K562 (cell line): Measurements from ENCODE around the gene CEP290. TPM values are rescaled to one million over a fixed set of nuclear protein-coding genes. Genes with fewer than 3 reads are reported as not detected.

Experiments used
- CCNT2 ChIP-seq: IDR thresholded peaks from 2 replicates; pipeline ENCODE4 v1.6.1; 2011; ENCODE audit warnings: borderline replicate concordance, low read depth, mild to moderate bottlenecking, moderate library complexity, mixed read lengths, low read length; ENCODE audit not compliant: insufficient read length; ENCODE audit errors: extremely low read depth
- CHCHD3 ChIP-seq: fragments of 250-450 bp; sonication (Bioruptor Pico); IDR thresholded peaks from 2 replicates; pipeline ENCODE4 v2.1.2; 2022; ENCODE audit warnings: mild to moderate bottlenecking
- KDM4B ChIP-seq, 2 experiments: fragments of 450-650 bp in 1 of 2; sonication (generic) in 1 of 2; IDR thresholded peaks; 2 replicates each; pipeline ENCODE4 v1.6.1; 2016 to 2017; ENCODE audit warnings: borderline replicate concordance in 2 of 2, antibody characterized with exemption in 1 of 2, low read depth in 1 of 2, mild to moderate bottlenecking in 1 of 2
- MBD2 ChIP-seq: sonication (generic); IDR thresholded peaks from 2 replicates; pipeline ENCODE4 v1.6.1; 2016; ENCODE audit warnings: low read depth, borderline replicate concordance
- MCM5 ChIP-seq: fragments of 450-650 bp; IDR thresholded peaks from 2 replicates; pipeline ENCODE4 v1.6.1; 2016; ENCODE audit warnings: low read depth
- NR0B1 ChIP-seq: fragments of 450-650 bp; IDR thresholded peaks from one replicate; pipeline ENCODE4 v1.6.1; 2018; ENCODE audit warnings: mild to moderate bottlenecking, moderate library complexity; ENCODE audit not compliant: partially characterized antibody
- SMAD3 ChIP-seq: fragments of 450-650 bp; formaldehyde crosslinking; conservative IDR thresholded peaks from 2 replicates; pipeline ENCODE4 v1.4.0; 2020; ENCODE audit warnings: mild to moderate bottlenecking
- STAT6 ChIP-seq: sonication (generic); formaldehyde crosslinking; IDR thresholded peaks from 2 replicates; pipeline ENCODE4 v1.8.1; 2023; ENCODE audit warnings: mild to moderate bottlenecking, missing genetic modification reagents
- UBTF ChIP-seq, 2 experiments: IDR thresholded peaks; 2 replicates each; pipeline ENCODE4 v1.6.1; 2012; ENCODE audit warnings: improper control_type of control experiment in 2 of 2, low read depth in 2 of 2, low read length in 2 of 2, borderline replicate concordance in 1 of 2
- ZBTB26 ChIP-seq: fragments of 450-650 bp; formaldehyde crosslinking; IDR thresholded peaks from 2 replicates; pipeline ENCODE4 v1.4.0; 2022; ENCODE audit warnings: missing genetic modification characterization
- ZBTB7A ChIP-seq: IDR thresholded peaks from 2 replicates; pipeline ENCODE4 v1.6.1; 2011; ENCODE audit warnings: low read depth, mild to moderate bottlenecking, low read length, moderate library complexity, borderline replicate concordance; ENCODE audit not compliant: control insufficient read depth
- ZNF12 ChIP-seq: sonication (generic); formaldehyde crosslinking; IDR thresholded peaks from 2 replicates; pipeline ENCODE4 v1.4.0; 2020; ENCODE audit warnings: mild to moderate bottlenecking, missing genetic modification reagents
- ZNF143 ChIP-seq: sonication (generic); formaldehyde crosslinking; IDR thresholded peaks from 2 replicates; pipeline ENCODE4 v1.9.0; 2022; ENCODE audit warnings: mild to moderate bottlenecking, missing genetic modification reagents
- ZNF24 ChIP-seq: fragments of 450-650 bp; IDR thresholded peaks from 2 replicates; pipeline ENCODE4 v1.6.1; 2016
- ZNF512 ChIP-seq: IDR thresholded peaks from 2 replicates; pipeline ENCODE4 v1.6.1; 2016; ENCODE audit warnings: missing genetic modification characterization, missing compliant biosample characterization
- polyA plus RNA-seq, 8 experiments: library from polyadenylated mRNA; depleted of rRNA in 4 of 8; stranded (reverse) in 5 of 8; unstranded in 3 of 8; fragments of >200 nt; fragmentation: Nextera tagmentation in 2 of 8; fragmentation: Illumina TruSeq in 1 of 8; extraction: Ambion mirVana in 2 of 8; extraction: Trizol in 1 of 8; gene quantifications; 2 replicates each; pipeline versions ENCODE4 v1.2.1 to v1.2.3, GENCODE V29; 2011 to 2014; ENCODE audit warnings: inconsistent platforms in 1 of 8, missing spikeins in 1 of 8
- total RNA-seq, 7 experiments: library from RNA; depleted of rRNA in 6 of 7; stranded (reverse); fragments of >200 nt in 6 of 7; fragmentation: Illumina TruSeq in 2 of 7; extraction: Trizol in 2 of 7; gene quantifications; 2 replicates each; pipeline versions ENCODE4 v1.2.1 to v1.2.3, GENCODE V29; 2011 to 2021; ENCODE audit warnings: low replicate concordance in 1 of 7
- TF ChIP-seq, protein P1 (sequence below): fragments of 450-650 bp; formaldehyde crosslinking; IDR thresholded peaks from 2 replicates; pipeline ENCODE4 v1.4.0; 2022; ENCODE audit warnings: missing genetic modification characterization

Gene CEP290
- total and polyA plus RNA-seq, 9 of the 15 experiments (the other 6 are each of a cell fraction or from before 2014, with no cell fraction given): 7.2 to 19.4 (median 18.1) TPM

- TF ChIP-seq UBTF (IDR thresholded peaks at IDR 0.05; ENCODE audit: borderline replicate concordance in 1 of 2, low read depth in 2 of 2, low read length in 2 of 2) (peak in 1 of 2 experiments; percentile 50; a peak in 1 of 4 replicates), ZNF12 (CRISPR knock-in tag) (0 out of 2 replicates have a peak, but pooled peaks have one; percentile 43), NR0B1 (no peak), CCNT2 (peak; percentile 58), ZBTB7A (peak; percentile 83; the same call in 1 of the 2 replicates), CHCHD3 (CRISPR knock-in tag) (no peak), ZNF512 (no peak), ZNF143 (peak; percentile 89), SMAD3 (CRISPR knock-in tag) (no peak), STAT6 (no peak), KDM4B (IDR thresholded peaks at IDR 0.05; ENCODE audit: borderline replicate concordance in 2 of 2, low read depth in 1 of 2) (no peak), MBD2 (peak; percentile 62; the same call in 1 of the 2 replicates), ZNF24 (no peak), MCM5 (no peak), ZBTB26 (CRISPR knock-in tag) (no peak)
- TF ChIP-seq, protein P1, sequence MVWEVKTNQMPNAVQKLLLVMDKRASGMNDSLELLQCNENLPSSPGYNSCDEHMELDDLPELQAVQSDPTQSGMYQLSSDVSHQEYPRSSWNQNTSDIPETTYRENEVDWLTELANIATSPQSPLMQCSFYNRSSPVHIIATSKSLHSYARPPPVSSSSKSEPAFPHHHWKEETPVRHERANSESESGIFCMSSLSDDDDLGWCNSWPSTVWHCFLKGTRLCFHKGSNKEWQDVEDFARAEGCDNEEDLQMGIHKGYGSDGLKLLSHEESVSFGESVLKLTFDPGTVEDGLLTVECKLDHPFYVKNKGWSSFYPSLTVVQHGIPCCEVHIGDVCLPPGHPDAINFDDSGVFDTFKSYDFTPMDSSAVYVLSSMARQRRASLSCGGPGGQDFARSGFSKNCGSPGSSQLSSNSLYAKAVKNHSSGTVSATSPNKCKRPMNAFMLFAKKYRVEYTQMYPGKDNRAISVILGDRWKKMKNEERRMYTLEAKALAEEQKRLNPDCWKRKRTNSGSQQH (CRISPR knock-in tag): no peak
Measured at GRCh38 chr12:88035271-88035906, 106.5 kb downstream of the CEP290 start (continued).
